Left lobe of liver (tissue), 2 donors: Measurements from ENCODE around the gene ZCCHC24. TPM values are rescaled to one million over a fixed set of nuclear protein-coding genes. Genes with fewer than 3 reads are reported as not detected.

Experiments used
- ATAC-seq: fragments of 200-7000 bp; cut with Tn5 transposase; one replicate; pipeline ENCODE4 v1.9.1; 2020; ENCODE audit warnings: mild to moderate bottlenecking, moderate library complexity
- DNase-seq: peaks from one replicate; pipeline ENCODE4 v3.0.0-alpha.2; 2020; ENCODE audit warnings: low spot score
- total RNA-seq: library from RNA; stranded (reverse); gene quantifications from one replicate; pipeline ENCODE4 v1.2.1, GENCODE V29; 2021
- donor health status: DM: no; HTN: no; CAD: no; lungs with moderate emphysema.
- donor health status: DM: no; HTN: yes; CAD: no.

The ZCCHC24 gene
- total RNA-seq, 1 donor from 2014 or later: 30.5 TPM

DNA sequence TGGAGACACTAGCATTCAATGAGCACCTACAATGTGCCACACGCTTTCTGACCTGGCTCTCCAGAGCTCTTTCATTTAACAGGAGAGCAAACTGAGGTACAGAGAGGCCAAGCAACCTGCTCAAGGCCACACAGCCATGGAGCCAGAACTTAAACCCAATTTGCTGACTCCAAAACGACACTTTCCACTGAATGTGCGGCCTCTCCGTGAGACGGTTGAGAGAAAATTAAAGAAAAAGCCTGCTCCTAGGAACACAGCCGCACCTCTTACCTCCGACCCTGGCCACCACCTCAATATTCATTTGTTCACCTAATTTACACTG, 42.8 kb downstream of the ZCCHC24 start:
- DNase-seq (no peak), ATAC-seq (no peak)

DNA sequence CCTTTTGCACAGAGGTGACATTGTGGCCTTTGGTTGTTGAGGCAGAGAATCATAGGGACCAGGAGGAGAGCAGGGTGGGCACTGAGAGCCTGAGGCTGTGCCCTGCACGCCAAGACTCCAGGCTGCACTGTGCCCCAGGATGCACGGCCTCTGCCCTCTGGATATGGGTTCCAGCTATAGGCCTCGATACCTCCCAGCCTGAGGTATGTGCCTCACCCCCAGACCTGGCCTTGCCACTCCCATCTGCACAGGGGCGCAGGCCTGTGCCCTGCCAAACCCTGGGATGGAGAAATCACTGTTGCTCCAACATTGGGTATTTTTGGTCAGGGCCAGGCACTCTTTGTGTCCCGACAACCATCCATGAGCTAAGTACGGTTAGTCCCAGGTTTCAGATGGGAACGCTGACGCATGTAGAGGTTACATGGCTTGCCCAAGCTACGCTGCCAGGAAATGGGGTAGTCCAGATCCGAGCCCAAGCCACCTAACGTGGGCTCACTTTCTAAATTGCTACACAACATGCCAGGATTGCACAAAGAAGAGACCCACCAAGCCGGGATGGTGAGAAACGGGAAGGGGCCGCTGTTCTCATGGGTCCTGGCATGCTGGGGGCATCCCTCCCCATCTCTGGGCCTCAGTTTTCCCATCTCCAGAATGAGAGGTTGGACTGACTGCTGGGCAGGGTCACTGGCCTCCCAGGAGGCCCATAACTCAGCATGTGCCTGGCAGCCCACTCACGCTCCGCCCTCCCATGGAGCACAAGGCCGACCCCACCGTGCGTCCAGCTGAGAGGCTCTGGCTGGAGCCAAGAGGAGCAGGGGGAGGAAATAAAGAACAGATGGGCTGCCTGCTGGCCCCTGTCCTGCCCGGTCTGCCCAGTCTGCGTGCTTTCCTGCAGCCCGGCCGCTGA, 44.2 kb downstream of the ZCCHC24 start:
- no peak for DNase-seq
- ATAC-seq: peak; percentile 8

GRCh38 chr10:79400146-79401004, 45.0 kb downstream of the ZCCHC24 start:
- ATAC-seq (peak; percentile 26), DNase-seq (no peak)

DNA sequence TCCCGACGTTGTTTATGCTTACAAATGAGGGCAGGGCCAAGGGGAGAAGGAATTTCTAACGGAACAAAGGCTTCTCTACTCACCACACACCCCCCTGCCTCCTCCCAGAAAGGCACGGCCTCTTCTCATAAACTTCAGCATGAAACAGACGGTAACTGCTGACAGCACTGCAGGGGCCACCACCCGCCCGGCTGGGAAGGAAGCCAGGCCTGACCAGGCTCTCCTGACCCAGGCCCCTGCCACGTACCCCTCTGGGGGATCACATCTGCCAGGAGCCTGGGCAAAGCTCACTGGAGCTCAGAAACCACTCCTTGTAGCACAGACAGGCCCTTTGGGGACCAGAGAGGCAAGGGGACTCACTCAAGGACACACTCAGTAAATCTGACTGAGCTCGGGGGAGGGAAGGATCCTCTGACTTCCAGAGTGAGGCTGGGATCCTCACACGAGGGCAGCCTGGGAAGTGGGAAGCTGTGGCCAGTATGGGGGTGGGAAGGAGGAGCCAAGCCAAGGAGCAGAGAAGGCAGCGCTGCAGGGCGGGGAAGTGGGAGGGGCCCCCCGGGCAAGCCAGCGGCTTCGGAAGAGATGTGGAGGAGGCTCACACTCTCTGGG, 46.1 kb downstream of the ZCCHC24 start:
- ATAC-seq (peak; percentile 50), DNase-seq (peak; percentile 72)

GRCh38 chr10:79398642-79399041, 46.8 kb downstream of the ZCCHC24 start:
- DNase-seq (no peak), ATAC-seq (no peak)

- ATAC-seq: peak; percentile 77
Measured at GRCh38 chr10:79397575-79398303, 47.7 kb downstream of the ZCCHC24 start.

DNA sequence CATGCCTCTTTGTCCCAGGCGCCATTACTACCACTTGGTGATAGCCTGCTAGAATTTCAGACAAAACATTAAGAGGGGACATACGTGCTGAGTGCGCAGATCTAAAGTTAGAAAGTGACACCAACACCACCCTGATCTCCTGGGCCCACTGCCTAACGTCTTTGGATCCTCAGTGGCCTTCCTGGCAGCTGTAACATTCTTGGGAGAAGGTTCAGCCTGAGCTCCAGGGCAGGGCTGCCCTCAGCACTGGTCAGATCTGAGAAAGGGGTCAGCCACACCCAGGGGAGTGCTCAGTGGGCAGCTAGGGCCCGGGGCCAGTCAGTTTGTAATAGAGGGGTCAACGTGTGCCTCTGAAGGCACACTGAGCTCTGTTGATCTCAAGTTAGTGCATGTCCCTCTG, 48.4 kb downstream of the ZCCHC24 start:
- ATAC-seq (no peak), DNase-seq (no peak)

More at GRCh38 chr10:79397575-79398303, 47.7 kb downstream of the ZCCHC24 start:
- DNase-seq: peak; percentile 89

DNA sequence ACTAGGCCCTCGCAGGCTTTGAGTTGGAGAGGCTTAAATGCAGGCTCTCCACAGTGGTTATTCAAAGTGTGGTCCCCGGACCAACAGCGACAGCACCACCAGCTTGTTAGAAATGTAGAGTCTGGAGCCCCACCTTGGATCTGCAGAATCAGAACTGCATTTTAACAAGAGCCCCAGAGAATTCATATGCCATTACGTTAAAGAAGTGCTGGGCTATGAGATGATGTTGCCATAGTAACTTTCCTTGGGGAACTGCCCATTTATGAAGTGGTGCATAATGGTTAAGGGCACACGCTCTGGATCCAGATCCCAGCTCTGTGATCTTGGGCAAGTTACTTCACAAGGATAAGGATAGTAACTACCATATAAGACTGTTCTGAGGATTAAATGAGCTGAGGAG, 48.9 kb downstream of the ZCCHC24 start:
- ATAC-seq: no peak

GRCh38 chr10:79394664-79395063, 50.8 kb downstream of the ZCCHC24 start:
- no peak for ATAC-seq
- DNase-seq: no peak

More for the DNA sequence above, 48.9 kb downstream of the ZCCHC24 start:
- DNase-seq: no peak

- DNase-seq (peak; percentile 49), ATAC-seq (peak; percentile 13)
Measured at GRCh38 chr10:79393924-79394610, 51.4 kb downstream of the ZCCHC24 start.

DNA sequence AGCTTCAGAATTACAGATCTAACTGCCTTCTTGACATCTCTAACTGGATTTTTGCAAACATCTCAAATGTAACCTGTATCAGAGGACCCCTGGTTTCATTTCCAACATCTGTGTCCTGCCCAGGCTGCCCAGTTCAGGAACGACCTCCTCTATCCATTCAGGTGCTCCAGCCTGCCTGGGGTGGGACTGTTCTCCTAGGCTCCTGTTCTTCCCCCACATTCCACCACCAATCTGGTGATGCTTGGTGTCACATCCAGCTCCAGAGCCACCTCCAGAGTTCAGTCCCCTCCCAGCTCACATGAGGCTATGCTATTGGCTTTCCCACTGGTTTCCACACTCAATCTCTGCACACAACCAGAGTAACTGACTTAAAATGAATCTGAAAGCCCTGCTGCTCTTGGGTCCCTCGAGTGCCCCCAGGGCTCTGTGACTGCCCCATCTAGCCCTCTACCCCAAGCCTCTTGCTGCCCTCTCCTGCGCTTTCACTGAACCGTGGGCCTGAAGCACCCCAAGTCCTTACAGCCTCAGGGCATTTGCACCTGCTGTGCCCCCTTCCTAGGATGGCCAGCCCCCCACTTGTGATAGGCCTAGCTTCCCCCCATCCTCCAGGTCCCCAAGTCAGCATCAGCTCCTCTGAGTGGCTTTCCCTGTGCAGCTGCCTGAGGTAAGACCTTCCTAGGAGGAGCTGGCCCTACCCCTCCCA, 52.1 kb downstream of the ZCCHC24 start:
- no peak for ATAC-seq
- peak; percentile 33 for DNase-seq

DNA sequence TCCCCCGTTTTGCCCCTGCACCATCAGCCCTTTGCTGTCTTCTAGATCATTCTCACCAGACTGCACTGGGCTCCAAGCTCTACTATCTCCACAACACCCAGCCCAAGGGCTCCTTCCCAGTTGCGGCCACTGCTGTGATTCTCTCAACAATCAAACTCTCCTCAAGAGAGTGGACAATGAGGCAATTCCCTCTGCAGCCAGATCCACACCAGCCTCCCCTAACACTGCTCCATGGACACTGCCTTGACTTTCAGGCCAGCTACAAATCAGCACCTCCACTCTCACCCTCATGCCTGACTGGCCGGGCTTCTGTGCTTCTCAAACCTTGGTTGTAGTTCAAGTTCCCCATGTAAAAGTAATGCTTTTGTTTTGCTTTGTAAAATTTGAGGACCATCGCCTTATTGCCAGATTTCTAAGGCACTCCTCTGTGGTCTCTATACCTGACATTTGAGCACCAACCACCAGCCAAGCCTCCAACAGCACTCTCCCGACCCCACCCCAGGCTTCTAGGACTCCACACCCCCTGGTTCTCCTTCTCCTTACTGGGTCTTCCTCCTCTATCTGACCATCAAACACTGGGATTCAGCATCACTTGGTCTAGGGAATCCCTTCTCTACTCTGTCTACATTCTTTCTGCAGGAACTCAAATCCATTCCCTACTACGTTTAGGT, 52.8 kb downstream of the ZCCHC24 start:
- ATAC-seq (no peak), DNase-seq (peak; percentile 30)

- ATAC-seq (no peak), DNase-seq (peak; percentile 36)
Measured at GRCh38 chr10:79392020-79392398, 53.4 kb downstream of the ZCCHC24 start.

GRCh38 chr10:79391231-79392019, 54.0 kb downstream of the ZCCHC24 start:
- peak; percentile 15 for ATAC-seq
- peak; percentile 49 for DNase-seq

- ATAC-seq: peak; percentile 2
- DNase-seq: peak; percentile 42
Measured at GRCh38 chr10:79390551-79391229, 54.7 kb downstream of the ZCCHC24 start.

GRCh38 chr10:79390057-79390456, 55.4 kb downstream of the ZCCHC24 start:
- DNase-seq (no peak), ATAC-seq (no peak)
